Stimulated activated CD4-positive, alpha-beta T cell treated with anti-CD3 and anti-CD28 coated beads, Interleukin-4, amount 100 ng/mL, for 24 hours (primary cell): Measurements from ENCODE around the gene CDH12.
"Not testable (repeated sequence)": the region's sequence is repeated elsewhere in the genome, so short reads cannot be mapped to it uniquely, and the experiment has no call there.

ENCODE experiments used
- DNase-seq: peaks from one replicate; pipeline ENCODE4 v3.0.0-alpha.2; 2020

The CDH12 gene

GRCh38 chr5:22250528-22250927, 602.6 kb downstream of the CDH12 start:
- no peak for DNase-seq

GRCh38 chr5:22249209-22249729, 603.9 kb downstream of the CDH12 start:
- DNase-seq, result no peak

- no peak for DNase-seq
Measured at GRCh38 chr5:22245770-22246169, 607.4 kb downstream of the CDH12 start.

GRCh38 chr5:22242532-22242931, 610.6 kb downstream of the CDH12 start:
- DNase-seq, result no peak

- DNase-seq, result no peak
Measured at GRCh38 chr5:22238047-22238446, 615.1 kb downstream of the CDH12 start.

DNA sequence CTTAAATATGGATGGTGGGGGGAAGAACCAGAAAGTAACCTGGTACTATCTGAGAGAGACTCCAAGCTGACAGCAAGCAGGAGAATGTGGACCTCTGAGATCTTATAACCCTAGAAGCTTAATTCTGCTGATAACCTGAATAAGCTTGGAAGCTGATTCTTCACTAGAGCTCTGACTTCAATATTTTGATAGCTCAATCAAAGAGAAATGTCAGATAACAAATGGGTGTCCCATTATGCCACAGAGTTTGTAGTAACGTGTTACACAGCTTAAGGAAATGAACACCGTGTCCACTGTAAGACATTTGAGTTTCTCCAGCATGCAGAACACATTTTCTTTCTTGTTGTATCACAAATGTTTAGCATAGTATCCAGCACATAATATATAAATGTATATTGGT, 626.7 kb downstream of the CDH12 start:
- no peak for DNase-seq

DNA sequence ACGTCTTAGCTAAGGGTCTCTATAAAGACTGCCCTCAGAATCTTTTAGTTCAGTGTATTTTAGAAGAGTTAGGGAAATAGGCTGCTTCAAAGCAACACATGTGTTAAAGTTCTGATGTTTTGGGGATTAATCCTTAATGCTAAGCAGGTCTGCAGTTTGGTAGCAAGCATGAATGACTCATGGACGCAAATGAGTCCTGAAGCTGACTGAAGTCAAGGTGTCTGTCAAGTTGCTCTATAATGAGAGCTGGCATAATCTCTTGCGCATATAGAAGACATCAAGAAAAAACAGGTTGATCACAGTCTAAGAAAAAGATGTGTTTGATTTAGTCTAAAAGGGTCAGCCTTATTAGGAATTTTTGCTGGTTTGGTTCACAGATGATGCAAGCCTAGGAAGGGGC, 630.1 kb downstream of the CDH12 start:
- DNase-seq, result no peak

DNA sequence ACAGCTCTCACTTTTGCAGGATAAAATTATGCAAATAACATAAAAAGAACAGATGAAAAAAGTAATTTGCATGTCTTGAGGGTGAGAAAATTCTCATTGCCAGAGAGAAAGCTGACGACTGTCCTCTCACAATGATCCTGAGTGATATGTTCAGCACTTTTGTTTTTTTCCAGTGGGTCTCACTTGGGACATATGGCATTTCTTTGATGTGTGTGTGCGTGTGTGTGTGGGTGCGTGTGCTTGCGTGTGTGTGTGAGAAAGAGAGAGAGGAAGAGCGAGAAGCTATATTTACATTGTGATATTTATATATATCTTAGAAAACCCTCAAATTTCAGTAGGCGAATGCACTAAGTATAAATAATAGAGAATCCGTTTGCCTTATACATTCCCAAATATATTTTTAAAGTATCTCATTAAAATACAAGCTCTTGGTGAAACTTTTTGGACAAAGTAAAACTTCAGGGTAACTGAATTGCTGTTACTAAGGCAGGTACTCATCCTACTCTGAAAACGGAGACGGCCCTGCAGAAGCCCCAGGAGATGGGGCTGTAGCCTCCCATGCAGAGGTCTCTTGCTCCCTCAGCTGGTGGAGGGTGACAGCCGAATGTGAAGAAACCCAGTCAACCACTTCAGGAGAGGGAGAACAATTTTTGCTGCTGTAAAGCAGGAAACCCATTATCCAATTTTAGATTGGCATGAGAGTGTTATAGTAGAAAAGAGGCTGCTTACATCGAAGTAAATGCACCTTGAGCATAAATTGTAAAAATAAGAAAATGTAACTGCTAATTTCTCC, 639.2 kb downstream of the CDH12 start:
- not testable (repeated sequence) for DNase-seq

DNA sequence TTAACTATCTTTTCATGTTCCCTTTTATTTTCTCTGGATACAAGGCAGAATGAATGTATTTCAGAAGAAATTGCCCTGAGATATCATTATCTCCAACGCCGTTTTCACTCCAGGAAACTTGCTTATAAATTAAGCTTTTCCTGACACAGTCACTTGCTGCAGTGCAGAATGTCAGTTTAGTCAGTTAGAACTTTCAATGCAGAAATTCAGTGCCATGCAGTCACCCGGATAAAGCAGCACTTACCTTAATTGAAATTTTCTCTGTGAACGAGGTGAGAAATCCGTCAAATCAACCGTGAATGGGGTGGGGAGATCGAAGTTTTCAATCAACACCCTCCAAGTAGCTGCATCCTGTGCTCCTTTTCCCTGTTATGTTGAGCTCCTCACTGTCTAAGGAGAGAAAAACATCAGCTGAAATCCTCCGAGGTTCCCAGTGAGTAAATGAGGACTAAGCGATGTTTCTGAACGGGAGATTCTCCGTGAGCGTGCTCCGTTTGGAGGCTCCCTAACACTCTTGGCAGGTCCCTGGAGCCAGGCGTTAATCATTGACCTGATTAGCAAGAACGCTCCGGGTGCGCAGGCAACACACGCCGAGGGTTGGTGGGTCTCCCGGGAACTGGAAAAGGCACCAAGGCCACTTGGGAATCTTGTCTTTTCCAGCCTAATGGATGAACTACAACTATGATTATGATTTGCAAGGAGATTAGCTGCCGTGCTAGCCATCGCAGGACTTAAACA, 640.7 kb downstream of the CDH12 start:
- not testable (repeated sequence) for DNase-seq

DNA sequence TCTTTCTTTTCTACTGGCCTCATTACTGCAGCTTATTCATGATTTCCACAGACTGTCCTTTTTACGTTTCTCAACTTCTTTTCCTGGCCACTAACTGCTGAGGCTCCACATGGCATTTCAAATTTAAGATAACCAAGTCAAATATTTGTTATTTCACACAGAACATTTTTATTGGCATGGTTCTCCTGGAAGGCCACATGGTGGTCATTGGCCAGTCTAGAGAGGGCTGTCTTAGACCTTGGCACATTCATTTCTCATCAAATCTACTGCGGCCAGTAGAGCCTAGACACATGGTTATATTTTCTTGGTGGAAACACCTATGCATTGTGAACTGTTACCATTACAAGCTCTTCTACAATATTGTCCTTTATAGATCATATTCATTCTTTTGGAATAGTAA, 644.7 kb downstream of the CDH12 start:
- not testable (repeated sequence) for DNase-seq

DNA sequence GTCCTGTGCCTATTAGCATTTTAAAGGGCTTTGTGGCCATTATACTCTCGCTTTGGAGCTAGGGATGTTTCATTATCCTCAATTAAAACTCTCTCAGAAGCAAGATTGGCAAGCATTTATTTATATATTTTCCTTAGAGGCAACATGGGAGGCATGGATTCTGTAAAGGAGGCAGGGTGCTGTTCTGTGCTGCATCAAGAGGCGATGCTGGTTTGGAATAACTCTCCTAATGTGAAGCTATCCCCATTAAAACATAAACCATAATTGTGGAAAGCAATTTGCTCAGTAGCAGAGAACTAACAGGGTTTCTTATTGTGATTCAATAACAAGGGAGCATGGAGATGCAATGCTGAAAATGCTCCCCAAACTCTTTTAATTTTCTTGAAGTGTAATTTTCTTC, 664.5 kb downstream of the CDH12 start:
- DNase-seq, result not testable (repeated sequence)

- DNase-seq, result not testable (repeated sequence)
Measured at GRCh38 chr5:22187632-22188228, 665.4 kb downstream of the CDH12 start.

GRCh38 chr5:22169226-22169625, 683.9 kb downstream of the CDH12 start:
- not testable (repeated sequence) for DNase-seq

DNA sequence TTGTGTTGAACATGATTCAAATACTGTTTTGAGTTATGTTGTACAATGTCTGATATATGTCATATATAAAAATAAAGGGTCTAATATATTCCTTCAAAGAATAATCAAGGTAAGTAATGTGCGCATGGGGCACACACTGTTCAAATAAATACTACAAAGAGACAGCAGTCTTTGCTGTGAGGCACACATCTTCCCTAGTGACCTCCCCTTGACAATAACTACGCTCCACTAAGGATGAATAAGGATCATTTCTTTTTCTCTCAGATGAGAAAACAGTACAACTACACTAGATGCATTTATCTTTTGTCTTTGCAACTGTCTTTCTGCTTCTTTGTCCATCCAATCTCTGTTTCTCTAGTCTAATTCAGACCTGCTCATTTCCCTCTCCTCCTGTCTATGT, 684.4 kb downstream of the CDH12 start:
- not testable (repeated sequence) for DNase-seq

DNA sequence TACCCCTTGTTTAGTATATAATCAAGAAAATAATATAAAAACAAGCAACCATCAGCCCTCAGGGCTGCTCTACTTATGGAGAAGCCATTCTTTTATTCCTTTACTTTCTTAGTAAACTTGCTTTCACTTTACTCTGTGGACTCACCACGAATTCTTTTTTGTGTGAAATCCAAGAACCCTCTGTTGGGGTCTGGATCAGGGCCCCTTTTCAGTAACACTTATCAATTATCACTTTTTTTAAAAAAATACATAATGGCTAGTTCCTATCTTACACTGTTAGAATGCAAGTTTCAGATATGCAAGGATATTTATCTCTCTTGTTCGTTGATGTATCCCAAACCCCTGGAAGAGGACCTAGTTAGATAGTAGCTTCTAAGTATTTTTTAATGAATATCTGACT, 687.2 kb downstream of the CDH12 start:
- DNase-seq, result not testable (repeated sequence)

DNA sequence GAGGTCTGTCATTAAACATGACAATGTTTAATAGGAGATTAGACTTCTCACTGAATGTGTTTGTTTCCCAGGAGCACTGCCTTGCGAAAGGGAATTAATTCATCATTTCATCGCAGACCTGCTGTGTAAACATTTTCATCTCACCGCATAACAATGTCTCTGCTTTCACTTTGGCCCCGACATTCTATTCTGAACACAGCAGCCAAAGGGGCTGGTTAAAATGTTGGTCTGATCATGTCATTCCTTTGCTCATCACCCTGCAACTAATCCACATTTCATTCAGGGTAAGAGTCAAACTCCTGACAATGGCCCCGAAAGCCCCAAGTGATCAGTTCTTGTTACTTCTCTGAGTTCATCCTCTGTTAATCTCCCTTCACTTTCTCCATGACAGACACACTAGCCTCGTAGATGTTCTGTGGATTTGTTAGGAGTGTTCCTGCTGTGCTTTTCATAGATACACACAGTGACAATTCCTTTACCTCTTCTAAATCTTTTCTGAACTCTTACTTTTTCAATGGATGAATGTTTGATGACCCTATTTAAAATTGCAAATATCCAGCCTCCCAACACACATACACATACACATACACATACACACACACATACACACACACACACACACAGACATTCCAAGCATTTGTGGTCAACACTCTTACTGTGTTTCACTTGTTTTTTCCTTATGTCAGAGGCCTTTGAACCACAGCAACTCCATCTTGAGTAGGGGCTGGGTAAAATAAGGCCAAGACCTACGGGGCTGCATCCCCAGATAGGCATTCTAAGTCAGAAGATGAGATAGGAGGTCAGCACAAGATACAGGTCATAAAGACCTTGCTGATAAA, 688.0 kb downstream of the CDH12 start:
- not testable (repeated sequence) for DNase-seq

DNA sequence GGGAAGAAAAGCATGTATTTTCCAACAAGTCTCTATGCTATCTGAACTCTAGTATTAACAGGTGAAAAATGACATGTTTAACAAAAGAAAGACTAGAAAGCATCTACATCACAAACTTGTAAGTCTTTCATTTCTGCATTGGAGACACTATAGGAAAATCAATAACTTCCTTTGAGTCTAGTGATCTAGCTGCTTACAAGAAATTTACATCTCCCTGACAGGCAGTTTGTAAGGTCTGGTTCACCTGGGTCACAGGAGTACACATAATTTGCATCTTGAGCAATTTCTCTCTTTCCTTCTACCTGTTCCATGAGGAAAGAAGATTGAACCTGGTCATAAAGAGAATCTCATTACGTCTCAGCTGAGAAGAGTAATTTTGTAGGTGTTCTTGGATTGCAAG, 696.2 kb downstream of the CDH12 start:
- DNase-seq, result not testable (repeated sequence)

DNA sequence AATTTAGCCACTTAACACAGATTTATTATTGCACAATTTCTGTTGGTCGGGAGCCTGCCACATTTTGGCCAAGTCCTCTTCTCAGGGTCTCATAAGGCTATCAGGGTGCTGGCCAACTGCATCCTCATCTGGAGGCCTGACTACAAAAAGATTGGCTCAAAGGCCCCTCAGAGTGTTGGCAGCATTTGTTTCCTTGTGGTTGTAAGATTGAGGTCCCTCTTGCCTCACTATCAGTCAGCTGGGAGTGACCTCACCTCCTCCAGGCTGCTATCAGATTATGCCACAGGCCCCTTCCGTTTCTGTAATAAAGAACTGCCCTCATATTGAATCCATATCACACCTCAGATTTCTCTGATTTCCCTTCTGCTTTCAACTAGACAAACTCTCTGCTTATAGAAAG, 698.4 kb downstream of the CDH12 start:
- not testable (repeated sequence) for DNase-seq

- DNase-seq, result not testable (repeated sequence)
Measured at GRCh38 chr5:22151801-22152200, 701.3 kb downstream of the CDH12 start.

DNA sequence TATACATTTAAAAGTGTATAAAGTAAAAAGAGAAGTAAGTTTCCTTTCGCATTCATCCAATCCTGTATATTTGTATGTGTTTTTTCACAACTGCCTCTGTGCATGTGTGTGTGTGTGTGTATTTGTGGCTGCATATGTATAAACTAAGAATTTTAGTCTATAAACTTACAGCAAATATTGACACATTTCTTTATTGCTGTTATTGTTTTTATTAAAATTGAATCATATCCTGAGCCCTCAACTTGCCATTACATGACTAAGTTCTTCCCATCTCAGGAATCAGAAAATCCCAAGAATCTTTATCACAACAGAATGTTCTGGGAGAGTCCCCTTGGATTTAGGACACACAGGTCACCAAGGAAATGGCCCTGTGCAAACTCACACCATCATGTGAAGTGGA, 712.7 kb downstream of the CDH12 start:
- DNase-seq, result not testable (repeated sequence)

- not testable (repeated sequence) for DNase-seq
Measured at GRCh38 chr5:22139662-22140300, 713.4 kb downstream of the CDH12 start.

DNA sequence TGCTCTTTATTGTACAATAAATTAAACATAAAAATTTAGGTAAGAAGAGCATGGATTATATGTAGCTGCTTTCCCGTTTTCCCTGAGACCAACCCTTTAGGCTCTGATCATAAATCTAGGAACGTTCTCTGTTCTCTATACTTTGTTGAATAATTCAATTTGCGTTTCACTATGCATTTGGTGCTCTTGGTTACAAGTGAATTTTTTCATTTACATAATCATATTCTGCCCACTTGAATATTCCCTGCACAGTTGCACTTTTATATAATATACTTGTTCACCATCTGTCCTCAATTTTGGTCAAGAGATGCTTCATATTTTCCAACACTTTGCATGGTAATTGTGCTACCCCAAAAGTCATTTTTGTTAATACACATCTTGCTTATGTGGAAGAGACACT, 741.8 kb downstream of the CDH12 start:
- no peak for DNase-seq
